ENCODE measurements around the gene ZNF608.
A peak's percentile ranks its signal among the peaks of the same experiment; 100 is the strongest.

The ZNF608 gene

GRCh38 chr5:124771761-124772160 lies 25.3 kb upstream of the ZNF608 start:
- DNase-seq (ENCODE audit: low read depth): no peak
- TF ChIP-seq CTCF (IDR thresholded peaks at IDR 0.05; ENCODE audit: low read depth, low read length, missing control alignments): no peak
- no peak overlapping the region for H3K4me3 ChIP-seq (ENCODE audit: low read depth, low read length)

GRCh38 chr5:124764992-124765611 lies 18.7 kb upstream of the ZNF608 start:
- H3K4me3 ChIP-seq (ENCODE audit: low read depth, low read length): no peak overlapping the region
- no peak for DNase-seq (ENCODE audit: low read depth)
- no peak for TF ChIP-seq CTCF (IDR thresholded peaks at IDR 0.05; ENCODE audit: low read depth, low read length, missing control alignments)

GRCh38 chr5:124764585-124764984 lies 18.1 kb upstream of the ZNF608 start:
- no peak overlapping the region for H3K4me3 ChIP-seq (ENCODE audit: low read depth, low read length)
- DNase-seq (ENCODE audit: low read depth): no peak
- no peak for TF ChIP-seq CTCF (IDR thresholded peaks at IDR 0.05; ENCODE audit: low read depth, low read length, missing control alignments)

DNA sequence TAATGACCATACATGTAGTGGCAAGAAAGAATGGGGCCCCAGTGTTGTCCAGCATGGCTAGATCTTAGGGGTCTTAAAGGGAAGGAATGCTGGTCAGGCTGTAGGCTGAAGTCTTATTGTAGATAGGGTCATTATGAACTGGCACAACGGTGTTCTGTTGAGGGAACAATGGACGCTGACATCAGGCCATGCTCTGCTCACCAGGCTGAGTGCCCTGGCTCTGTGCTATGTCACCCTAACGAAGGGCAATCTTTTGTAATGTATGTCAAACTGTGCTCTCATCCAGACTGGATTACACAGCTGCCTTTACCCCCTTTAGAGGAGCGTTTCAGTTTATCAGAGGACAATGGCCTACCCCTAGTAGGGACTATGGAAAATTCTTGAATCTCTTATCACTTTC lies 14.6 kb upstream of the ZNF608 start:
- no peak for TF ChIP-seq CTCF (IDR thresholded peaks at IDR 0.05; ENCODE audit: low read depth, low read length, missing control alignments)
- H3K4me3 ChIP-seq (ENCODE audit: low read depth, low read length): no peak overlapping the region
- DNase-seq (ENCODE audit: low read depth): no peak

DNA sequence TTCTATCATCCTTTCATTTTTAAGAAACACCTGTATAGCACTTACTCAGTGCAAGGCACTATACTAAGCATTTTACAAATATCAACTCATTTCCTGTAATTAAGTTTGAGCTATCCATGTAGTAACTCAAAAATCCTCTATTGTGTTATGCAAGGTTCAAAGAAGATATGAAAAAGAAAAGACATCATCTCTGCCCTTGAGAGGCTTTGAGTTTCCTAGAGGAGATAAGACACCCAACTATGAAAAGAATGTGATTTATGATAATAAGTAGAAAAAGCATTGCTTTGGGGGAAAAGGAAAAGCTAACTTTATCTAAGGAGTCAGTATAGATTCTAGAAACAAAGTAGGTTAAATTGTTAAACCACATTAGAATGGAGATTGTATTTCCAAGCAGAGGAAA lies 14.2 kb upstream of the ZNF608 start:
- H3K4me3 ChIP-seq (ENCODE audit: low read depth, low read length): no peak overlapping the region
- no peak for TF ChIP-seq CTCF (IDR thresholded peaks at IDR 0.05; ENCODE audit: low read depth, low read length, missing control alignments)
- DNase-seq (ENCODE audit: low read depth): no peak

GRCh38 chr5:124755565-124755964 lies 9.1 kb upstream of the ZNF608 start:
- TF ChIP-seq CTCF (IDR thresholded peaks at IDR 0.05; ENCODE audit: low read depth, low read length, missing control alignments): no peak
- H3K4me3 ChIP-seq (ENCODE audit: low read depth, low read length): no peak overlapping the region
- DNase-seq (ENCODE audit: low read depth): no peak

DNA sequence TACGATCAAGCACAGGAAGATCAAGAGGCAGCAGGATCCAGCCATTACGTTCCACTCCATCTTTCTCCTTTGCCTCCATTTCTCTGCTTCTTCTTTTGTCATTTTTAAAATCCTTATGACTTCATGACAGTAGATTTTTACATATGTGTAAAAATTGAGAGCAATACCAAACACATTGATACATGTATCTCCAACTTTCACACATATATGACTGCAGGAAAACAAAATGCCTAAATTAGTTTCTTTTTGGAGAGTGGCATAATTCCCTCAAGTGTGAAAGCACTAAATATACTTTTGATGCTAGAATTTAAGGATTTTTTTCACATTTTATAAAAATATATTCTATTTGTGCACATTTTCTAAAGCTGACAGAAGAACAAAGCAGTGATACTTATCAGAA lies 8.6 kb upstream of the ZNF608 start:
- H3K4me3 ChIP-seq (ENCODE audit: low read depth, low read length): peak overlapping the region; percentile 37; the same call in 1 of the 2 replicates
- no peak for TF ChIP-seq CTCF (IDR thresholded peaks at IDR 0.05; ENCODE audit: low read depth, low read length, missing control alignments)
- DNase-seq (ENCODE audit: low read depth): no peak
